Measurements from ENCODE around the gene CIB2. TPM values are rescaled to one million over a fixed set of nuclear protein-coding genes. Genes with fewer than 3 reads are reported as not detected.

CIB2 gene
- total and polyA plus RNA-seq, 10 donors, result 1.0 to 5.0 (median 3.1) TPM

DNA sequence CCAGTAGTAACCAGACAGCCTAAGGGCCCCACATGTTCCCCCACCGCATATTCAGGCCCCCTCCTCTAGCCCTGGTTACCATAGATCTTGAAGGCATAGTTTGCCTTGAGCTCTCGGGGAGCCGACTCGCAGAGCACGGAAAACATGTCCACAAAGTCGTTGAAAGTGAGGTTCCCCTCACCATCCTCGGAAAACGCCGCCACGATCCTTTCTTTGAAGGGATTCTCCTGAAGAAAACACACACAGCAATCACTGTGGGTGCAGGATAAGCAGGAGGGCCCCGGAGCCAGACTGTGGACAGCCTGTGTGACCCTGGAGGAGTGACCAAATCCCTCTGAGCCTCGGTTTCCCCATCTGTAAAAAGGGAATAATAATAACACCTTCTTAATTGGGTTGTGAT lies 22.1 kb downstream of the CIB2 start:
- Histone ChIP-seq H3K4me3 (no peak overlapping the region), H3K27me3 (replicated peaks in 1 of 7) (no peaks in the 10 kb centered on the region), H3K4me1 (peaks cover 7 to 44% (median 30%) of the 10 kb centered on the region in 6 donors), H3K36me3 (no peaks in the 10 kb centered on the region), H3K9me3 (no peaks in the 10 kb centered on the region), H3K27ac (no peak overlapping the region)
- no peak for TF ChIP-seq POLR2A (IDR thresholded peaks at IDR 0.05)
- TF ChIP-seq POLR2AphosphoS5 (IDR thresholded peaks at IDR 0.05), result no peak
- TF ChIP-seq CTCF (IDR thresholded peaks at IDR 0.05 in 8 of 11, conservative IDR thresholded peaks at IDR 0.05 in 3 of 11), result no peak
- WGBS, 5 donors, result 86 to 95% (median 92%) methylated on average over 12 of the region's 12 CpGs
- intact Hi-C loops (cut with DNase I; ENCODE audit: low total_unique reads), result loop anchor here (5.0 to 10.0 kb wide), 3 partner anchors 74 to 142 kb away; no protein-coding TSS in a partner anchor
- DNase-seq, result no peak

DNA sequence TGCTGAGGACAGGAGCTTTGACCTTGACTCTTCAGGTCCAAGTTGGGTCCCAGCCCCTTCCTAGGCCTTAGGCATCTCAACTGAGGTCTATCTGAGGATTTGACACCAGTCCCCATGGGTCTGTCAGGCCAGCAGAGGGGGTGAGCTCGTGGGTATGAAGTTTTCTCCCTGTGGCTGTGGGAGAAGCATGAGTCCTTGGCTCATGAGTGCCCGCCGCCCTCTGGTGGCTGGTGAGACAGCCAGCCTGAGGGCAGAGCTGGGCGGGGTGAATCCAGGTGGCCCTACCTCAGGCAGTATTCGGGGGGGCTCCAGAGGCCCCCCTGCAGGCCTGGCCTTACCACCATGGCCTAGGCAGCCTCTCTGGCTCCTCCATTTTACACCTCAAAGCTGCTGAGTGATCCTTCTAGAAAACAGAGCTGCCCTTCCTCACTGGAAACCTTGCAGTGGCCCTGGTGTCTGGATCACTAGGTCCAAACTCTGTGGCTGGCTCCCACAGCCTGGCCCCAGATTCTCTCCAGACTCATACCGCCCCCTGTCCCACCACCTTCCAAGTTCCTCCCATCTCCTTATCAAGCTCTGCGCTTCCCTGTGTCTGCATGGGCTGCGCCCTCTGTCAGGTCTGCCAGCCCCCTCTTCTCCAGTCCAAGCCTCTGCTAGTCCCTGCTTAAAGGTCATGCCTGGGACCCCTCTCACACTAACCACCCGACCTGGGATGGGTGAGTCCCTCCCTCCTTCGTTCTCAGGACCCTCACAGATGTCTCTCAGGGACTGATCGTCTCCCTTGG lies 22.8 kb downstream of the CIB2 start:
- TF ChIP-seq CTCF (IDR thresholded peaks at IDR 0.05 in 8 of 11, conservative IDR thresholded peaks at IDR 0.05 in 3 of 11), result peak; percentile 94 to 99 (median 97)
- TF ChIP-seq POLR2A (IDR thresholded peaks at IDR 0.05), result no peak
- TF ChIP-seq POLR2AphosphoS5 (IDR thresholded peaks at IDR 0.05), result peak; percentile 59 to 72 (median 69)
- intact Hi-C loops (cut with DNase I; ENCODE audit: low total_unique reads), result loop anchor here (5.0 to 10.0 kb wide), 3 partner anchors 74 to 141 kb away; no protein-coding TSS in a partner anchor
- H3K27ac ChIP-seq, result peak overlapping the region in 1 of 8 donors; percentile 30
- no peak overlapping the region for H3K4me3 ChIP-seq
- no peaks in the 10 kb centered on the region for H3K27me3 ChIP-seq (replicated peaks in 1 of 7)
- WGBS, 5 donors, result 37 to 46% (median 41%) methylated on average over 9 to 11 of the region's 11 CpGs
- no peaks in the 10 kb centered on the region for H3K36me3 ChIP-seq
- peak; percentile 96 for DNase-seq
- H3K9me3 ChIP-seq, result no peaks in the 10 kb centered on the region
- peaks cover 13 to 48% (median 35%) of the 10 kb centered on the region in 6 donors for H3K4me1 ChIP-seq

DNA sequence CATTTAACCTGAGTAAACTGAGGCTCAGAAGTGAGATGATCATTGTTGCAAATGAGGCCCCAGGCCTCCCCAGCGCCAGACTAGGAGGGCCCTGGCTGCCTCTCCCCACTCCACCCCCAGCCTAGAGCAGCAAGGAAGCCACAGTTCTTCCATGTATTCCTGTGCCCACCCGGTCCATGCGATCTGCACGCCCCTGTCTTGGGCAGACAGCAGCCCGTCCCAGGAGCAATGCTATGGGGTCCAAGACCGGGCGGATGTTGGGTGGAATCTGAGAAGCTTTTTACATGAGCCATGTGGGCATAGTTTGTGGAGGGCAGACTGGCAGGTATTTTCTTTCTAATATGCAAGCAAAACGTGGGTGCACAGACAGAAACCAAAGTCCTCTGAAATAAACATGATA lies 23.8 kb downstream of the CIB2 start:
- DNase-seq, result peak; percentile 73
- Histone ChIP-seq H3K4me1 (peaks cover 21 to 52% (median 40%) of the 10 kb centered on the region in 6 donors), H3K27me3 (replicated peaks in 1 of 7) (no peaks in the 10 kb centered on the region), H3K36me3 (no peaks in the 10 kb centered on the region), H3K27ac (no peak overlapping the region), H3K9me3 (no peaks in the 10 kb centered on the region), H3K4me3 (no peak overlapping the region)
- no peak for TF ChIP-seq CTCF (IDR thresholded peaks at IDR 0.05 in 8 of 11, conservative IDR thresholded peaks at IDR 0.05 in 3 of 11)
- TF ChIP-seq POLR2A (IDR thresholded peaks at IDR 0.05), result no peak
- TF ChIP-seq POLR2AphosphoS5 (IDR thresholded peaks at IDR 0.05), result no peak
- intact Hi-C loops (cut with DNase I; ENCODE audit: low total_unique reads), result loop anchor here (5.0 to 10.0 kb wide), 3 partner anchors 73 to 140 kb away; no protein-coding TSS in a partner anchor
- 91 to 97% (median 94%) methylated on average over 8 of the region's 8 CpGs for WGBS, 5 donors
